GM21528 (cell line): ENCODE measurements around the gene LEP.
"Not testable (repeated sequence)": the region's sequence is repeated elsewhere in the genome, so short reads cannot be mapped to it uniquely, and the experiment has no call there.

Experiments used
- ATAC-seq: cut with Tn5 transposase; IDR thresholded peaks from one replicate; pipeline ENCODE4 v1.9.1; 2021; ENCODE audit warnings: mild to moderate bottlenecking, moderate library complexity; ENCODE audit not compliant: unreplicated experiment, low FRiP score

LEP gene

DNA sequence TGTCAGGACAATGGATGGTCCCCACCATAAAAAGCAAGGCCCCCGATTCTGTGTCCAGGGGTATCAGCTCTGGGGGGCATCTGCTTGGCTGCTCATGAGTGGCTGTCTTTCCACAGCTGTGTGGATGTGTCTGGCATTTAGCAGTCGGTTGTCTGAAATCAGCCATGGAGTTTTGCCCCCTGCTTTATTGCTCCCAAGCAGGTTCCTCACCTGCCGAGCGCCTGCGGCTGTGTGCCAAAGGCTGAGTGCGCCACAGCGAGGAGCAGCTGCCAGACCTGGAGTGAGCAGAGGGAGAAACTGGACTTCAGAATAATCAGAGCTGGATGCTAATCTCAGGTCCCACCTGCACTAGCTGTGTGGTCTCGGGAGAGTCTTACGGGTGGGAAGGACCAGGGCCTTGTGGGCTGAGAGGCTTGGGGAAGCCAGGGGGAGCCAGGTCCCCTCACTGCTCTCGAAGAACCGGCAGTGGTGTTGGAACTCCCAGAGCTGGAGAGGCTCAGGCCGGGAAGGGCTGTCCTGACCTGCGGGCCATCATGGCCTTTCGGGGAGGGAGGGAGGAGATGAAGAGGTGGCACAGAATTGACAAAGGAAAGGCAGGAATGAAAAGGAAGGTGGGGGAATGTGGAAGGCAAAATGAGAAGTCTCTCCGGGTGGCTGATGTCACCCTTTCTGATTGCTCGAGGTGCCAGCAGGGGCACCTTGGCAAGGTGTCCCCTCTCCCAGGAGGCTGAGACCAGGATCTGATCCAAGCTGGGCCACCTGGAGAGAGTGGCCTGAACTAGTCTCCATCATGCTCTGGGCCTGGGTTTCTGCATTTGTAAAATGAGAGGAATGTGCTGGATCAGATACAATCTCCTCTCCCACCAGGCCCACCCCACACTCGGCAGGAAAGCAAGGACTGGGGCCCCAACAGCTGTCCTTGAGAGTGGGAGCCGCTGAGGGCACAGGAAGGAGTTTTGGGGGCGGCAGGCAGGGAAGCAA is 30.2 kb upstream of the LEP start:
- ATAC-seq, result no peak

DNA sequence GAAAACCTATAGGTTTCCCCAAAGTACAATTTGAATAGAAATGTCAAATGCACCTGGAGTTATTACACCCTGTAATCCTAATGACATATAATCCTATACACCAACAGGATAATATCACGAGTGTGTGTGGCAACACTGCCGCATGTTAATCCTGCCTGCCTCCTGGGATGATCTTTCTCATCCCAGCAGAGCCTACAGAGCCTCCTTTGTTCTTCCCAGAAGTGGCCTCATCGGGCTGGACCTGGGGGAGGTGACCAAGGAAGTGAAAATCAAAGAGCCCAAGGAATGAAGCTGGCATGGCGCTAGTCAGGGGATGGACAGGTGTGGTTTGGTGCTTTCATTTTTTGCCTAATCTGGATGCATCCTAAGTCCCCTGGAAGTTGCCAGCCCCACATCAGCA is 29.5 kb upstream of the LEP start:
- ATAC-seq, result no peak

DNA sequence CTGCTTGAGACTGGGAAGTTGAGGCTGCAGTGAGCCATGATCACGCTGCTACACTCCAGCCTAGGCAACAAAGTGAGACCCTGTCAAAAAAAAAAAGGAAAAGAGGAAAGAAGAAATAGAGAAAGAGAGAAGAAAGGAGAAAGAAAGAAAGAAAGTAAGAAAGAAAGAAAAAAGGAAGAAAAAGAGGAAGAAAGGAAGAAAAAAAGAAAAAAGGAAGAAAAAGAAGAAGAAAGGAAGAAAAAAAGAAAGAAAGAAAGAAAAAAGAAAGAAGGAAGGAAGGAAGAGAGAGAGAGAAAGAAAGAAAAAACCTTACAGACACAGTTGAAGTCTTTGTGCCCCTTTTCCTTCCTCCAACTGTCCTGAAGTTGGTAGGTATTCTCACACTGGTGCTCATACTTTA is 26.6 kb upstream of the LEP start:
- ATAC-seq, result no peak

DNA sequence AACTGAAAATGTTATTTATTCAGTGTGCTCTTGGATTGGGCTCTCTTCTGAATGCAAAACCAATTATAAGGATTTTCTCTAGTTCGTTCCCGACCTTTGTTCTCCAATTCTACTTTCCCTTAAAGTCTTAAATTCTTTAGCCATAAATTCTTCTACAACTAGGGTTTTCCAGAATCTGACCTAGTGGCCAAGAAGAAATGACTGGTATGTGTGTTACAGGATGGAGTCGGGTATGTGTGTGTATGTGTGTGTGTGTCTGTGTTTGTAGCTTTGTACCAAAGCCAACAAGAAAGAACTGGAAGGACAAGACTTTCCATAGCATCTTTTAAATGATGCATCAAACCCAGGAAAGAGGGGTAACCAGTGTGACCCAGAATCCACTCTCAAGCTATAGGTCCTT is 25.8 kb upstream of the LEP start:
- no peak for ATAC-seq

DNA sequence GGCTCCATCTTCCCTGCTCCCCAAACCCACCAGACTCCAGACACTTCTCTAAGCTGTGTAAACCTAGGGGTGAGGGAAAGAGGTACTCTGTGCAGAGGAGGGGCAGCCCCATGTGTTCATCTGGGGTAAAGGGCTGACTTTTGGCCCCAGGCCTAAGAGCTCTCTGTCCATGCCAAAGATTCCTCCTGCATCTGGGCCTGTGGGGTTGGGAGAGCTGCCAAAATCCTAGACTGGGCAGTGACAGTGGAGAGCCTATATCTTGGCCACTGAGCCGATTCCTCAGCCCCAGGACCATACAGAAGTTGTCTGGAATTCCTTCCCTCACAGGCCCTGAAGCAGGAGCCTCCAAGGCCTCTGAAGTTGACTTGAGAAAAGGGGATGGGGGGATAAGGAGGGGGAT is 25.3 kb upstream of the LEP start:
- no peak for ATAC-seq

DNA sequence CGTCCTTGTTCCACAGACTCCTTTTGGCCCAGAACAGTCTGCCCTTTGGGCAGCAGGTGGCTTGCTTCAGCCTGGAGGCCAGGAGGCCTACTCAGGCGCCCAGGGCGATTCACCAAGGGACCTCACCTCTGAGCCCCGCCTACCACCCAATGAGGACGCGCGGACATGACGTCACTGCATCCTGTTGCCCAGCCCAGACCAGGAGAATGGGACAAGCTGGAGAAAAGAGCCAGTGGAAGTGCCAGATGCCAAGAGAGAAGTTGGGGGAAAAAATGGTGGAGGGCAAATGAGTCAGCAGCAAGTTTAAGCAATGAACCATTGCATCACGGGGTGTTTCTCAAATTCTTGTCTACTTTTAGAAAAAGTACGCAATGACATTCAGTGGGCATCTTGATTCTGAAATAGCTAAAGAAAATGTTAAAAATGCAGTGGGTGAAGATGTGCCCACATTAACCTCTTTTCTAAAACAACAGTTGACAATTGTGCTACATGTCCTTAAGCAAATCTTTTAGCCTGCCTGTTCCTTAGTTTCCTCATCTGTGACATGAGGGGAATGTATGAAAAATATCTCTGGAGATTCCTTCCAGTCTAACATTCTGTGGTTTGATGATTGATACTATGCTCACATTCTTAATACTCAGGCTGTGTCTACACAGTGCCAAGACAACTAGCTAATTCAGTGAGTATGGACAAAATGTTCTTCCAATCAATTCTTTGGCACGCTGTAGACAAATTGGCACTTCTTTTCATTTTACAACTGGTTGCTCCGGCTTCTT is 23.9 kb upstream of the LEP start:
- ATAC-seq, result no peak

DNA sequence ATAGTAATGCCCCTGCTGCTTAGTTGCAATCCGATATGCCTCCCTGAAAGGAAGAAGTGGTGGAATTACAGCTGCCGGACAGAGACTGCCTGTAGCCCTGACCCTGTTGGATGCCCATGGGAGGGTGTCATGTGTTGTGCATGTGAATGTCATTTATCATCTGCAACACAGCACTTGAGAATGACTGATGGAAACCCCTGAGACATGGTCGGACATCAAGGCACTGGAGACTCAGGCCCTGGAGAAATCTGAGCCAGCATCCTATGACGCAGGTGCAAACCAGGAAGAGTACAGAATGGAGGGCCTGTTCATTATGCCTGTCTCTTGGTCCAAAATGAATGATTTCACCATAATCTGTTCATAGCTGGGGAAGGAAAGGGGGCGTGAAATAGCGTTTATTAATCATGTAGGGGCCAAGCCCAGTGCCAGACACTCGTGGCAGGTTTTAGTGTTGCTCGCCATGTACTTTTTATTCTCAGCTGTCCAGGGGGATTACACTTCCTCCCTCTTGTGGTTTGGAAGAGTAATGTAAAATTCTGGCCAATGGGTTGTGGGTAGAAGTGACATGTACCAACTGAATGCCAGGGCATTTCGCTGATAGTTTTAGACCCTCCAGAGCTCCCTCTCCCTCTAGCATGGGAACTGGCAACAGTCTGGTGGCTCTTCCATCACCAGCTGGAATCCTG is 23.0 kb upstream of the LEP start:
- ATAC-seq, result no peak

DNA sequence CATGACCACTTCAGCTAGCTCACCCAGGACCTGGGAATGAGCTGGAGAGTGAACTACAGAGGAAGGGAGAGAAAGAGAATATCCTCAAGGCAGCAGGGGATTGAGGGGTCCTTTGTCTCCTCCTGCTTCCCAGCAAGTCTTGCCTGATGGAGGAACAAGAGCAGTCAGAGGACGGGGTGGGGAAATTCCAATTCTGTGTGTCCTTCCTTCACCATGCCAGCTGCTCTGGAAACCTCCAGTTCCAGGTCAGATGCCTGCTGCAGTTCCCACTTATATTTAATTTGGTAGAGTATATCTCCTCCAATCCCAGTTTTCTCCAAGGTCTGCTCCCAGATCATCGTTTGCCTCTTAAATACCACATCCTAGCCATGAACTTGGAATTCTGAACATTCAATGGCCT is 21.4 kb upstream of the LEP start:
- no peak for ATAC-seq

DNA sequence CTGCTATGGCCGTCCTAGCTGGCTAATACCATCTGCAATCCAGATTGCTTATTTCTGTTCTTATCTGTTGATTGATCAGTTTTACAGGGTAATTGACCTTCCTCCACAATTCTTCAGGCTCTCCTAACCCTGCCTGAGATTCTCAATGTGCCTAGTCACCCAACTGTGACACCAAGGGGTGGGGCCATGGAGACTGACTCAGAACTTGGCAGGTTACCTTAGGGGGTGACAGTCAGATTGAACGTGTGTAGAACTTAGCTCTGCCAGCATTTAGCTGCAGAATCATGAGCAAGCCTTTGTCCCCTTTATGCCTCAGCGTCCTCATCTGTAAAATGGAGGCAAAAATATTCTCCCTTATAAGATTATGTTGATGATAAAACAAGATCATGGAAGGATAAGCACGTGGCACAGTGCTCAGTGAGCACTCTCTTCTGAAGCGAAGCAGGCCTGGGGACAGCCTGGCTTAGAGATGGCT is 19.1 kb upstream of the LEP start:
- ATAC-seq, result no peak

DNA sequence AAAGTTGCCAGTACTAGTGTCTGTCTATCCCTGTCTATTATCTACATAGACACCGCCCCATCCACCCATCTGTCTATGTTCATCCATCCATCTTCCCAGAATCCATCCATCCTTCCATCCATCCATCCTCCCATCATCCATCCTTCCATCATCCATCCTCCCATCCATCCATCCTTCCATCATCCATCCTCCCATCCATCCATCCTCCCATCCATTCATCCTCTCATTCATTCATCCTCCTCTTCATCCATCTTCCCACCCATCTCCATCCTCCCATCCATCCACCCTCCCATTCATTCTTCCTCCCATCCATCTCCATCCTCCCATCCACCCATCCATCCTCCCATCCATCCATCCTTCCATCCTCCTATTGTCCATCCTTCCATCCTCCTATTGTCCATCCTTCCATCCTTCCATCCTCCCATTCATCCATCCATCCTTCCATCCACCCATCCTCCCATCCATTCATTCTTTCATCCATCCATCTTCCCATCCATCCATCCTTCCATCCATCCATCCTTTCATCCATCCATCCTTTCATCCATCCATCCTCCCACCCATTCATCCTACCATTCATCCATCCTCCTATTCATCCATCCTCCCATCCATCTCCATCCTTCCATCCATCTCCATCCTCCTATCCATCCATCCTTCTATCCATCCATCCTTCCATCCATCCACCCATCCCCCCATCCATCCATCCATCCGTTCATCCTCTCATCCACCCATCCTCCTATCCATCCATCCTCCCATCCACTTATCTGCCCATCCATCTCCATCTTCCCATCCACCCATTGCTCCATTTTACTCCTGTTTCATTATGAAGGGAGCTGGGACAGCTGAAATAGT is 14.7 kb upstream of the LEP start:
- ATAC-seq, result no peak

DNA sequence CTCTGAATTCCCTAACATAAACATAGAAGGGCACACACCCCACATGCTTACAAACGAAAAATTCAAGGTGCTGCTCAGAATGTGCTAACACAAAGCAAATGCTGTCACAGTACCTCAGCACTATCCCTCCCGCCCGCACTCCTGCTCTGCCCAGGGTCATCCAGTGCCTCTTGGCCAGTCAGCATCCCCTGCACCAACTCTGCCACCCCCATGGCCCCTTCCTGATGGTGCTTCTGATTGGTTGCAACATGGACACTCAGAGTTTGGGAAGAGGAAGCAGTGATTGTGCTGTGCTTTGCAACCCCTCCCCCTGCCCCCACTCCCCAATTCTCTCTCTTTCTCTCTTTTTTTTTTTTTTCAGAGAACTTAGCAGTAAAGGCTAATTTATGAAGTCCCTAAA is 13.8 kb upstream of the LEP start:
- ATAC-seq, result no peak

DNA sequence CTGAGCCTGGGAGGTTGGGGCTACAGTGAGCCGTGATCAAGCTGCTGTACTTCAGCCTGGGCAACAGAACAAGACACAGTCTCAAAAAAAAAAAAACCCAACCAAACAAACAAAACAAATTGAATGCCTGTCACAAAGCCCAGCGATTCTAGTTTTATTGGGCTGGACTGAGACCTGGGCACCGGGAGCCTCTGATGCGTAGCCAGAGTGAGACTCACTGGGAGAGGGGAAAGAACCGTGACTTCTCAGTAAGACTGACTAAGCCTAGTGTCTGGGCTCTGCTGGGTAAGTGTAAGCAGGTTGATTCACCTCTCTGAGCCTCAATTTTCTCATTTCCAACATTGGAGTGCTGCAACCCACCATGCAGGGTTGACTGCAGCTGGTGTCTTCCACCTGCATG is 10.1 kb upstream of the LEP start:
- ATAC-seq, result no peak

DNA sequence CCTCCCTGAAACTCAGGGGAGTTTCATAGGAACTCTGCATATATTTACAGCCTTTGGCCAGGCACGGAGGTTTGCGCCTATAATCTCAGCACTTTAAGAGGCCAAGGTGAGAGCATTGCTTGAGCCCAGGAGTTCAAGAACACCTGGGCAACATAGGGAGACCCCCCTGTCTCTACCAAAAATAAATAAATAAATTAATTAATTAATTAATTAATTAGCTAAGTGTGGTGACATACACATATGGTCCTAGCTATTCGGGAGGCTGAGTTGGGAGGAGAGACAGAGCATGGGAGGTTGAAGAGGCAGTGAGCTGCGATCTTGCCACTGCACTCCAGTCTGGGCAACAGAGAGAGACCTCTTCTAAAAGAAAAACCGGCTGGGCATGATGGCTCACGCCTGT is 9.4 kb upstream of the LEP start:
- no peak for ATAC-seq

DNA sequence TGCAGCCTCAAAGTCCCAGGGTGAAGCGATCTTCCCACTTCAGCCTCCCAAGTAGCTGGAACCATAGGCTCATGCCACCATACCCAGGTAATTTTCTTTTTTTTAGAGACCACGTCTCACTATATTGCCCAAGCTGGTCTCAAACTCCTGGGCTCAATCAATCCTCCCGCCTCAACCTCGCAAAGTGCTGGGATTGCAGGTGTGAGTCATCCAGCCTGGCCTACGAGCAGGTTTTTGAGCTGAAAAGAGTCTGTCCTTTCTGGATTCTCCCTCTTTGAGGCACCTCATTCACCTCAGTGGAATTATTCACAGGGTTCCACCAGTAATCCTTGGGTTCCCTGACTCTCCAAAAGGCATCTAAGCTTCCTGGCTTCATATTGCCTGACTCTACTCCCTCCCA is 7.6 kb upstream of the LEP start:
- no peak for ATAC-seq

DNA sequence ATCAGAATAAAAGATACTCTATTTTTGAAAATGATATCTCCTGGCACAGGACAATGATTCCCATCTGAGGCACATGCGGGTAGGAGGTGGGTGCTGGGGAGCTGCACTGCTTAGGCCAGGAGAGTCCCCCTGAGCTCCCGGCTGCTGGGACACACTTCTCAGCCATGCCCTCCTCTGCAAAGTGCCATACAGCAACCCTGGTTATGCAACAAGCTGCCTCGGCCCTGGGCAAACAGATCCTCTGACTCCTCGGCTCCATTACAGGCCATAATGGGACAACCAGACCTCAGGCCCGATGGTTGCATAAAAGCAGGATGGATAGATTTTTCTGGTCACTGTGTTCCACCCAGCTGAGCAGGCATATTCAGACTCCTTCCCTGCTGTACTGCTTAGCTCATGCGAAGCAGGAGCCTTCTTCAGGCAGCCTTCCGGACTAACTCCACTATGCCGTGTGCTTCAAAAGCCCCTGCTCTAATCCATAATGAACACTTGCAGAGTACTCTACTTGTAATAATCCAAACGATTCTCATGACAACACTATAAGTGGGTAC is 6.5 kb upstream of the LEP start:
- no peak for ATAC-seq

DNA sequence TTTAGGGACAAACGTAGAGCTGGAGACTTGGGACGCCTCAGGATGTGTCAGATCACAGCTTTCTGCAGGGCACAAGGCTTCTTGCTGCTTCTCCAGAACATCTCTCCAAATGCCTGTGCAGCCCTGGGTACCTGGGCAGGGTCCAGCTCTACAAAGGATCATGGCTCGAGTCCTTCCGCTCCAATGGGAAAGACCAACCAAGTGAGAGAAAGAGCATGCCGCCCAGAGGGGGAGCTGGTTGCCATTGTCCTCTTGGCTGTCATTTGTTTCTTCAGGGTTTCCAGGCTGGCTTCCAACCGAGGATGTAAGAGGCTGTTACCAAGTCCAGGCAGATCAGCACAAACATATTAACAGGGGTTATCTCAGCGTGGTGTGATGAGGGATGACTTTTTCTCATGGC is 5.6 kb upstream of the LEP start:
- ATAC-seq, result no peak

DNA sequence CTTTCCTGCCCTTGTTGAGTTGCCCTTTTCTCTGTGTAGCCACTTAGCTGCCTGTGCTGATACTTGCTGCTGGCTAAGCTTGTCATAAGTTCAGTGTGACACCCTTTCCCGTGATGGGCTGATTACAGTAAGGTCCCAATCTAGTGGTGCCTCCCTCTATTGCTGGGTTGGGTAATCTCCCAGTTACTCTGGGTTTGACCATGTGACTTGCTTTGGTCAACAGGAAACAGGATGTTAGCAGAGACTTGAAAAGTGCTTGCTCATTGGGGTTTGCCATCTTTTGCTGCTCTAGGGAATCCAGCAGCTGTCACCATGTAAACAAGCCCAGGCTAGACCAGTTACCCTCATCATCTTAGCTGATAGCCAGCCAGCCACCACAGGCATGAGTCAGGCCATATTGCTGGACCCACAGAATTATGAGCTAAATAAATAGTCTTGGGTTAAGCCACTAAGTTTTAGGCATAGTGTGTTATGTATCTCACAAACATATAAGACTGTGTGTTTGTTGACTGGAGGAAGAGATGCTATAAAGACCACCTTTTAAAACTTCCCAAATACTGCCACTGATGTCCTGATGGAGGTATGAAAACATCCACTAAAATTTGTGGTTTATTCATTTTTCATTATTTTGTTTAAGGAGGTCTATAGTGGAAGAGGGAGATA is 4.0 kb upstream of the LEP start:
- peak; percentile 60 for ATAC-seq

DNA sequence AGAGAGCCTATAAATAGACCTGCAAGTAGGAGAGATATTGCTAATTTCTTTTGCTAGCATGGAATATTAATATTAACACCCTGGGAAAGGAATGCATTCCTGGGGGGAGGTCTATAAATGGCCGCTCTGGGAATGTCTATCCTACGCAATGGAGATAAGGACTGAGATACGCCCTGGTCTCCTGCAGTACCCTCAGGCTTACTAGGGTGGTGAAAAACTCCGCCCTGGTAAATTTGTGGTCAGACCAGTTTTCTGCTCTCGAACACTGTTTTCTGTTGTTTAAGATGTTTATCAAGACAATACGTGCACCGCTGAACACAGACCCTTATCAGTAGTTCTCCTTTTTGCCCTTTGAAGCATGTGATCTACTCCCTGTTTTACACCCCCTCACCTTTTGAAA is 1.9 kb upstream of the LEP start:
- not testable (repeated sequence) for ATAC-seq

DNA sequence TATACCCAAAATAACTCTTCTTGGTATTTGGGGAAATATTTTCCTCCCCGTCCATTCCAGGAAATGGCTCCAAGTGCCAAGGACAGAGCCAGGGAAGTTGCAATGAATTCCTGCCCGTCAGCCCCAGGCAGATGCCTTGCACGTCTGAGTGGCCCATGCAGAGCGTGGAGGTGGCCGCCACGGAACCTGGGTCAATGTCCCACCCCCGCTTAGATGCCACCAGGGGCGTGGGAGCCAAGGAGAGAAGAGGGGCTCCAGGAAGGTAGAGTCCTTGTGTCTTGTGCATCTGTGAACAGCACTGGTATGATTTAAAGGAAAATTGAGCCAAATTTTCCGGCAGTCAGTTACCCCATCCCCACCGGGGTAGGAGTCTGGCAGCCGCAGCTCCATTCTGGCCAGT is 1.6 kb downstream of the LEP start:
- ATAC-seq, result no peak
